Osteoblast (primary cell): Measurements from ENCODE around the gene KLF6. TPM values are rescaled to one million over a fixed set of nuclear protein-coding genes. Genes with fewer than 3 reads are reported as not detected.

Experiments used
- DNase-seq: peaks from one replicate; pipeline ENCODE4 v3.0.0; 2011; ENCODE audit warnings: low spot score, mixed read lengths; ENCODE audit not compliant: insufficient read length; ENCODE audit errors: missing footprints
- H2AFZ ChIP-seq: 2 replicates; pipeline ENCODE4 v1.6.0; 2011; ENCODE audit warnings: mild to moderate bottlenecking, low read length
- H3K27ac ChIP-seq: 2 replicates; pipeline ENCODE4 v1.5.1; 2011; ENCODE audit warnings: mild to moderate bottlenecking, low read depth, low read length, moderate library complexity
- H3K27me3 ChIP-seq: 2 replicates; pipeline ENCODE4 v1.6.0; 2012; ENCODE audit warnings: mild to moderate bottlenecking, control low read depth, inconsistent platforms, low read length, moderate library complexity; ENCODE audit not compliant: insufficient read depth
- H3K36me3 ChIP-seq: 2 replicates; pipeline ENCODE4 v1.5.1; 2011; ENCODE audit warnings: mild to moderate bottlenecking, low read length, control low read depth, moderate library complexity; ENCODE audit not compliant: insufficient read depth
- H3K4me1 ChIP-seq: 2 replicates; pipeline ENCODE4 v1.5.1; 2011; ENCODE audit warnings: mild to moderate bottlenecking, low read length, control low read depth, moderate library complexity; ENCODE audit not compliant: insufficient read depth
- H3K4me2 ChIP-seq: 2 replicates; pipeline ENCODE4 v1.6.0; 2011; ENCODE audit warnings: mild to moderate bottlenecking, low read length; ENCODE audit not compliant: insufficient read depth
- H3K4me3 ChIP-seq: fragments of 200-600 bp; sonication (generic); 3 replicates; pipeline ENCODE4 v1.5.1; 2012; ENCODE audit warnings: mild to moderate bottlenecking, low read length, inconsistent platforms; ENCODE audit not compliant: insufficient read depth
- H3K79me2 ChIP-seq: 2 replicates; pipeline ENCODE4 v1.6.0; 2012; ENCODE audit warnings: mild to moderate bottlenecking, low read length, control low read depth, inconsistent platforms; ENCODE audit not compliant: insufficient read depth
- H3K9me3 ChIP-seq: 2 replicates; pipeline ENCODE4 v1.5.1; 2011; ENCODE audit warnings: low read depth, low read length, control low read depth
- H4K20me1 ChIP-seq: 2 replicates; pipeline ENCODE4 v1.6.0; 2012; ENCODE audit warnings: mild to moderate bottlenecking, low read length, control low read depth; ENCODE audit not compliant: insufficient read depth
- total RNA-seq: library from RNA; depleted of rRNA; stranded (reverse); fragments of >200 nt; gene quantifications from 2 replicates; pipeline ENCODE4 v1.2.3, GENCODE V29; 2012
- TF ChIP-seq, protein P1 (sequence below): IDR thresholded peaks from 2 replicates; pipeline ENCODE4 v1.5.1; 2011; ENCODE audit warnings: mild to moderate bottlenecking, low read depth, low read length, moderate library complexity; ENCODE audit errors: extremely low read depth

The KLF6 gene
- total RNA-seq, 1 donor = 52.1 TPM

DNA sequence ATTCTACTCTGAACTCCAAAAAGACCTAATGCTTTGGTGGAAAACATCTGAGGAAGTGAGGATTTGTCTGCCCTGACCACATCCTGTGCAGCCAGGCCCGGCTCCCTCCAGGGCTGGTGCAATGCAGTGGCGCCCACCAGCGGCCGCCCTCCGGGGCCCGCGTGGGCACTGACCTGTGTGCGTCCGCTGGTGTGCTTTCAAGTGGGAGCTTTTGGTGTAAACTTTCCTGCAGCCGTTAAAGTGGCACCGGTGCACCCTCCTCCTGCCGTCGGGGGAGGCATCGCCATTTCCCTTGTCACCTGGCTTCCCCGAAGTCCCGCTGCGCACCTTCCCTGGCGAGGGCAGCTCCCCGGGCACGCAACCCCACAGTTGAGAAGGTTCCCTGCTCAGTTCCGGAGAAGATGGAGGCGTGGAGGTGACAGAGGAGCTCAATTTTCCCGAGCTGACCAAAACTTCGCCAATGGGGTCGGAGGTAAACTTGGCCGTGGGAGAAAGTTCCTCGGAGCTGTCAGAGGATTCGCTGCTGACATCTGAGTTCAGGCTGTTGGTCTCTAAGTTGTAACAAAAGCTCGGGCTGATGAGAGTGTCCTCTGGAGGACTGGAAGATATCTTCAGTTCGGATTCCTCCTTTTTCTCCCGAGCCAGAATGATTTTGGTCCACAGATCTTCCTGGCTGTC lies 3.4 kb downstream of the KLF6 start:
- Histone ChIP-seq H3K27ac (peak overlapping the region; percentile 100), H2AFZ (no peak overlapping the region), H3K79me2 (peaks cover 77% of the 10 kb centered on the region), H3K4me2 (peak overlapping the region; percentile 92), H3K4me3 (peak overlapping the region; percentile 80), H3K27me3 (no peaks in the 10 kb centered on the region), H4K20me1 (peaks cover 74% of the 10 kb centered on the region), H3K4me1 (peaks cover 61% of the 10 kb centered on the region), H3K36me3 (peaks cover 74% of the 10 kb centered on the region), H3K9me3 (no peaks in the 10 kb centered on the region)
- TF ChIP-seq, protein P1, sequence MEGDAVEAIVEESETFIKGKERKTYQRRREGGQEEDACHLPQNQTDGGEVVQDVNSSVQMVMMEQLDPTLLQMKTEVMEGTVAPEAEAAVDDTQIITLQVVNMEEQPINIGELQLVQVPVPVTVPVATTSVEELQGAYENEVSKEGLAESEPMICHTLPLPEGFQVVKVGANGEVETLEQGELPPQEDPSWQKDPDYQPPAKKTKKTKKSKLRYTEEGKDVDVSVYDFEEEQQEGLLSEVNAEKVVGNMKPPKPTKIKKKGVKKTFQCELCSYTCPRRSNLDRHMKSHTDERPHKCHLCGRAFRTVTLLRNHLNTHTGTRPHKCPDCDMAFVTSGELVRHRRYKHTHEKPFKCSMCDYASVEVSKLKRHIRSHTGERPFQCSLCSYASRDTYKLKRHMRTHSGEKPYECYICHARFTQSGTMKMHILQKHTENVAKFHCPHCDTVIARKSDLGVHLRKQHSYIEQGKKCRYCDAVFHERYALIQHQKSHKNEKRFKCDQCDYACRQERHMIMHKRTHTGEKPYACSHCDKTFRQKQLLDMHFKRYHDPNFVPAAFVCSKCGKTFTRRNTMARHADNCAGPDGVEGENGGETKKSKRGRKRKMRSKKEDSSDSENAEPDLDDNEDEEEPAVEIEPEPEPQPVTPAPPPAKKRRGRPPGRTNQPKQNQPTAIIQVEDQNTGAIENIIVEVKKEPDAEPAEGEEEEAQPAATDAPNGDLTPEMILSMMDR = peak; percentile 51
- DNase-seq = peak; percentile 63

DNA sequence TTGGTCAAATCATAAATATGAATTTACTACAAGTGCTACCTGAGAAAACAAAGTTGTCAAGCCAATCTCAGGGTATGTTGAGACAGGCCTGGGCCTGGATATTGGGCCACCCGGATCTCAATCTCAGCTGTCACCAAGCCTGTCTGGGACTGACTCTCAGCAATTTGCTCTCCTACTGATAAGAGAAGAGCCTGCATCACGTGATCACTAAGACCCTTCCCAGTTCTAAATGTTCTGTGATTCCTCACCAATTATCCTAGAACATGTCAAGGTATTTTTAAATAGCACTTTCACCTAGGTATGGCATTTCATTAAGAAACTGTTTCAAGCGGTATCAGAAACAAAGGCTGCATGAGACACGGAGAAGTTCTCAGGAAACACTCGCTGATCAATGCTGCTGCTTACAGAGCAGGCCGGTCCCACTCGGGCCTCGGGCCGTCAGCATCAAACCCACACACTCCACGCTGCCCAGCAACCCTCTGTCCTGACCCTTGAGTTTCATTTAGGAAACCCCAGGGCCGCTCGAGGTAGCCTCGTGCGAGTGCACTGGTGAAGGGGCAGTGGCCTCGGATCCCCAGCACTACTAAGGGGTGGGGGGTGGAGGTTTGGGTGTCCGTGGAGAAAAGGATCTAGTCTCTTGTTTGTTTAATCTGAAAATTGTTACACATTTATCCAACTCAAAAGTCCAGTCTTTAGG lies 4.1 kb downstream of the KLF6 start:
- H3K4me2 ChIP-seq = peak overlapping the region; percentile 92
- no peak overlapping the region for H2AFZ ChIP-seq
- TF ChIP-seq, protein P1 = no peak
- DNase-seq = peak; percentile 54
- H3K4me3 ChIP-seq = peak overlapping the region; percentile 80
- H4K20me1 ChIP-seq = peaks cover 79% of the 10 kb centered on the region
- H3K9me3 ChIP-seq = no peaks in the 10 kb centered on the region
- H3K36me3 ChIP-seq = peaks cover 81% of the 10 kb centered on the region
- peaks cover 62% of the 10 kb centered on the region for H3K4me1 ChIP-seq
- peaks cover 76% of the 10 kb centered on the region for H3K79me2 ChIP-seq
- H3K27me3 ChIP-seq = no peaks in the 10 kb centered on the region
- peak overlapping the region; percentile 100 for H3K27ac ChIP-seq

DNA sequence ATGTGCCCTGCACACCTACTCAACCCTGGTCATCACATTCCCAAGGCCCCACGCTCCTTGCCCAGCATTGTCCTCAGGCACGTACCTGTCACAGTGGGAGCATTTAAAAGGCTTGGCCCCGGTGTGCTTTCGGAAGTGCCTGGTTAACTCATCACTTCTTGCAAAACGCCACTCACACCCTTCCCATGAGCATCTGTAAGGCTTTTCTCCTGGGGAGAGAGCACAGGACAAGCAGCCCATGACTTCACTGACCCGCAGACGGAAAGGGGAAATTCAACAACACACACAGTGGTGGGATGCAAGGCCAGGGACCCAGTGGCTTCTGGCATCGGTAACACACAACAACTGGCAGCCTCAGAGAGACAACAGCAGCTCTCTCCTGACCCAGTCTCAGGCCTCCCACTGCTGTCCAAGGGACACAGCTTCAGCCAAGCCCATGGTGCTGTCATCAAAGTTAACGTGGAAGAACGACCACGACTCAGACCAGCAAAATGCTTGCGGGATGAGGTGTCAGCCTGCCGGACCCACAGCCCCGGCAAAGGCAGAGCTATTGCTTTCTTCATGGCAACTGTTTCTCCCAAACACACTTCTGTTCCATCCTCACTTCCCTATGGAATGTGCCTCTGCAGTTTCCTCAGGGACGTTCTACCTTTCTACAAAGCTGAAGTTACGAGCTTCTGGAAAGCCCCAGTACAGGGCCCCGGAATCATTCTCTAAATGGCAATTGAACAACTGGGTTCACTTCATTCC lies 4.8 kb downstream of the KLF6 start:
- Histone ChIP-seq H3K9me3 (no peaks in the 10 kb centered on the region), H3K79me2 (peaks cover 73% of the 10 kb centered on the region), H3K36me3 (peaks cover 84% of the 10 kb centered on the region), H3K27me3 (no peaks in the 10 kb centered on the region), H3K4me1 (peaks cover 67% of the 10 kb centered on the region), H2AFZ (no peak overlapping the region), H4K20me1 (peaks cover 79% of the 10 kb centered on the region), H3K4me3 (peak overlapping the region; percentile 80), H3K27ac (peak overlapping the region; percentile 100), H3K4me2 (peak overlapping the region; percentile 92)
- TF ChIP-seq, protein P1 = no peak
- DNase-seq = peak; percentile 76
